Chondrocyte (in vitro differentiated cells): Measurements from ENCODE around the gene CYP27C1. TPM values are rescaled to one million over a fixed set of nuclear protein-coding genes. Genes with fewer than 3 reads are reported as not detected.

Experiments
- DNase-seq: peaks from one replicate; pipeline ENCODE4 v3.0.0; 2021; ENCODE audit warnings: mixed read lengths, low spot score
- H3K27ac Mint-ChIP-seq: one replicate; pipeline ENCODE4 v1.8.0; 2021; ENCODE audit warnings: mild to moderate bottlenecking, moderate library complexity, mixed read lengths; ENCODE audit not compliant: unreplicated experiment
- H3K27me3 Mint-ChIP-seq: 2 replicates; pipeline ENCODE4 v1.8.0; 2021; ENCODE audit warnings: low read depth, mixed read lengths
- H3K36me3 Mint-ChIP-seq: 2 replicates; pipeline ENCODE4 v1.8.0; 2021; ENCODE audit warnings: low read depth, mixed read lengths
- H3K4me1 Mint-ChIP-seq: 2 replicates; pipeline ENCODE4 v1.8.0; 2021; ENCODE audit warnings: low read depth, mild to moderate bottlenecking, mixed read lengths
- H3K4me3 Mint-ChIP-seq: one replicate; pipeline ENCODE4 v1.8.0; 2021; ENCODE audit warnings: mild to moderate bottlenecking, moderate library complexity, mixed read lengths; ENCODE audit not compliant: unreplicated experiment
- H3K9me3 Mint-ChIP-seq: 2 replicates; pipeline ENCODE4 v1.8.0; 2021; ENCODE audit warnings: low read depth, mixed read lengths
- CTCF ChIP-seq: fragments of 200-600 bp; sonication (generic); IDR thresholded peaks from 2 replicates; pipeline ENCODE4 v1.5.0; 2021; ENCODE audit warnings: antibody characterized with exemption, mild to moderate bottlenecking, moderate library complexity
- total RNA-seq: library from RNA; stranded (reverse); gene quantifications from 3 replicates; pipeline ENCODE4 v1.2.1, GENCODE V29; 2021

CYP27C1 gene
- total RNA-seq, 1 donor from 2014 or later = 11.7 TPM

GRCh38 chr2:127155947-127156346 lies 64.2 kb downstream of the CYP27C1 start:
- peak overlapping the region; percentile 88 for H3K27ac Mint-ChIP-seq
- DNase-seq = no peak
- no peaks in the 10 kb centered on the region for H3K27me3 Mint-ChIP-seq
- no peak for TF ChIP-seq CTCF
- H3K4me1 Mint-ChIP-seq = peaks cover 70% of the 10 kb centered on the region
- no peak overlapping the region for H3K4me3 Mint-ChIP-seq
- peaks cover 3% of the 10 kb centered on the region for H3K9me3 Mint-ChIP-seq
- H3K36me3 Mint-ChIP-seq = no peaks in the 10 kb centered on the region

DNA sequence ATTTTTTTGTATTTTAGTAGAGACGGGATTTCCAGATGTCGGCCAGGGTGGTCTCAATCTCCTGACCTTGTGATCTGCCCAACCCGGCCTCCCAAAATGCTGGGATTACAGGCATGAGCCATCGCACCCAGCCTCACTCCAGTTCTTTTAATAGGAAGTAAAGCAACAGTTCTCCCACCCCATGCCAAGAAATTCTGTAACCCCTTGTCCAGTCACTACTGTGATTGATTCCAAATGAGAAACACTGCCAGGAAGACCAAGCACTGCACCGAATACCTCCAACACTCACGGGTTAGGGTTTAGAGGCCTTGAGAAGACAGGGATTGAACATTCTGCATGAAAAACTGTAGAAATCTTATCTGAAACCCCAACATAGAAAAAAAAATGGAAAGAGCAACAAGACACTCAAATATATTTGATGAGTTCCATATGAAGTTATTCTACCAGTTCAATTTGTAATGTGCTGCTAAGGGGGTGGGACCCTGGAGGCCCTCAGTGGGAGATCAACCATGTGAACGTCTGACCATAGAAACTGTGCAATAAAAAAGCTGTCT lies 65.0 kb downstream of the CYP27C1 start:
- H3K9me3 Mint-ChIP-seq = peaks cover 4% of the 10 kb centered on the region
- peak overlapping the region; percentile 13 for H3K4me3 Mint-ChIP-seq
- H3K27ac Mint-ChIP-seq = peak overlapping the region; percentile 88
- DNase-seq = no peak
- H3K36me3 Mint-ChIP-seq = peaks cover 2% of the 10 kb centered on the region
- peaks cover 70% of the 10 kb centered on the region for H3K4me1 Mint-ChIP-seq
- TF ChIP-seq CTCF = no peak
- no peaks in the 10 kb centered on the region for H3K27me3 Mint-ChIP-seq

GRCh38 chr2:127154396-127154795 lies 65.7 kb downstream of the CYP27C1 start:
- Mint-ChIP-seq H3K4me3 (no peak overlapping the region), H3K27ac (peak overlapping the region; percentile 88), H3K4me1 (peaks cover 72% of the 10 kb centered on the region), H3K27me3 (no peaks in the 10 kb centered on the region), H3K9me3 (peaks cover 6% of the 10 kb centered on the region), H3K36me3 (peaks cover 3% of the 10 kb centered on the region)
- no peak for DNase-seq
- TF ChIP-seq CTCF = no peak

DNA sequence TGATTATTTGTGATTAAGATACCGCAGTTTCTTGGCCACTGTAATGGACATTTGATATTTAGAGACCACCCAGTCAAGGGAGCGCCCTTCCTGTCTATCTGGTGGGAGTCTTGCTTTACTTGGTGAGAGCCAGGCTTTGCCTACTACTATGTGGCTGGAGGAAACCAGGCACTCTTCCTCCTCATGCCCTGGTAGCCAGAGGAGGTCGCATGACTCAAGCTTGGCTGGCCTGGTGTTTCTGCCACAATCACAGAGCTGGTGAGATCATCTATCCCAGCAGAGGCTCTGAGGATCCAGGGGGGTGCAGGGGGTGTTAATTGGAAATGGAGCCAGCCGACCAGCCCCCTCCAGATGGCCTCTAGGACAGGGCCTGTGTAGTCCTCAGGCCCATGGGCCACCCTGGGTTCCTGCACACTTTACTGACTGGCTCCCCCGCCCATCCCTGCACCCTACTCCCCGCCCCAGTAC lies 66.4 kb downstream of the CYP27C1 start:
- H3K4me3 Mint-ChIP-seq = no peak overlapping the region
- no peaks in the 10 kb centered on the region for H3K27me3 Mint-ChIP-seq
- peaks cover 6% of the 10 kb centered on the region for H3K9me3 Mint-ChIP-seq
- no peak for DNase-seq
- H3K4me1 Mint-ChIP-seq = peaks cover 71% of the 10 kb centered on the region
- peak overlapping the region; percentile 88 for H3K27ac Mint-ChIP-seq
- H3K36me3 Mint-ChIP-seq = peaks cover 3% of the 10 kb centered on the region
- no peak for TF ChIP-seq CTCF

- no peak for TF ChIP-seq CTCF
- Mint-ChIP-seq H3K4me1 (peaks cover 68% of the 10 kb centered on the region), H3K27me3 (no peaks in the 10 kb centered on the region)
Measured at GRCh38 chr2:127150996-127151395, 69.1 kb downstream of the CYP27C1 start.

More at GRCh38 chr2:127150996-127151395, 69.1 kb downstream of the CYP27C1 start:
- no peak overlapping the region for H3K4me3 Mint-ChIP-seq
- DNase-seq = no peak
- H3K9me3 Mint-ChIP-seq = peaks cover 6% of the 10 kb centered on the region
- H3K27ac Mint-ChIP-seq = no peak overlapping the region
- peaks cover 3% of the 10 kb centered on the region for H3K36me3 Mint-ChIP-seq
